GM18909 (cell line): ENCODE measurements around the gene LHX4.
A peak's percentile ranks its signal among the peaks of the same experiment; 100 is the strongest.
"Not testable (repeated sequence)": the region's sequence is repeated elsewhere in the genome, so short reads cannot be mapped to it uniquely, and the experiment has no call there.

Source experiments
- ATAC-seq: cut with Tn5 transposase; IDR thresholded peaks from one replicate; pipeline ENCODE4 v1.9.1; 2021; ENCODE audit warnings: mild to moderate bottlenecking; ENCODE audit not compliant: unreplicated experiment, poor library complexity

Gene LHX4

GRCh38 chr1:180196436-180197003, 33.5 kb upstream of the LHX4 start:
- no peak for ATAC-seq

- no peak for ATAC-seq
Observed at GRCh38 chr1:180197231-180197630, 32.8 kb upstream of the LHX4 start.

GRCh38 chr1:180198196-180198595, 31.9 kb upstream of the LHX4 start:
- ATAC-seq: no peak

DNA sequence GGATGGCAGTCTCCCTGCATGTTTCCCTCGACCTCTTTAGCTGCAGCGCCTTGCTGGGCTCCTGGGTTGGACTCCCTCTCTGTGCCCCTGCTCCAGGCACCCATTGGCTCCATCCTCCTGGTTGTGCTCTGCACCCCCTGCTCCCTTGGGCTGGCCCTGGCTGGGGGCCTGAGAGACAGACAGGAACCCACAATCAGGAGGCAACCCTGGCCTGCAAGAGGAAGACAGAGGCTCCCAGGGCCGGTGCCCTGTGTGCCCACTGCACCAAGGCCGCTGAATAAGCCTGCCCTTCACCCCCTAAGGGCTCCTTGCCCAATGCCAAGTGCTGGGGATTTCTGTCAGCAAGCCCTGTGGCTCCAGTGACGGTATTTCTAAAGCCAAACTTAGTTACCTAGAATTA, 31.5 kb upstream of the LHX4 start:
- ATAC-seq: no peak

DNA sequence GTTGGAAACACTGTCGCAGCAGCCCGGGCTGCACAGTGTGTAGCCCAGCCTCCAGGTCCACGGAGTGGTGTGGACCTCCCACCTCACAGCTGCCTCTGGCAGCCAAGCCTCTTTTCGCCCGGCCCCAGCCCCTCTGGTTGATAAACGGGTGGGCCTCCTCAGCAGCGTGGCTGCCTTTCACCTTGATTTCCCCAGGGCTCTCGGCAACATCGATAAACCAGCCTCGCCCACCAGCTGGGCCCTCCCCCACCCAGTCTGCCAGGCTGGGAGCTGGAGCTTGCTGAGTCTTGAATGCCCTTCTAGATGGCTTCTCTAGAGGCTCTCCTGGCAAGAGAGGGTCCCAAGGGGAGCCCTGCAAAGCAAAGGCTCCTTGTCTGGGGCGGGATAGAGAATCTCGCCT, 31.0 kb upstream of the LHX4 start:
- no peak for ATAC-seq

DNA sequence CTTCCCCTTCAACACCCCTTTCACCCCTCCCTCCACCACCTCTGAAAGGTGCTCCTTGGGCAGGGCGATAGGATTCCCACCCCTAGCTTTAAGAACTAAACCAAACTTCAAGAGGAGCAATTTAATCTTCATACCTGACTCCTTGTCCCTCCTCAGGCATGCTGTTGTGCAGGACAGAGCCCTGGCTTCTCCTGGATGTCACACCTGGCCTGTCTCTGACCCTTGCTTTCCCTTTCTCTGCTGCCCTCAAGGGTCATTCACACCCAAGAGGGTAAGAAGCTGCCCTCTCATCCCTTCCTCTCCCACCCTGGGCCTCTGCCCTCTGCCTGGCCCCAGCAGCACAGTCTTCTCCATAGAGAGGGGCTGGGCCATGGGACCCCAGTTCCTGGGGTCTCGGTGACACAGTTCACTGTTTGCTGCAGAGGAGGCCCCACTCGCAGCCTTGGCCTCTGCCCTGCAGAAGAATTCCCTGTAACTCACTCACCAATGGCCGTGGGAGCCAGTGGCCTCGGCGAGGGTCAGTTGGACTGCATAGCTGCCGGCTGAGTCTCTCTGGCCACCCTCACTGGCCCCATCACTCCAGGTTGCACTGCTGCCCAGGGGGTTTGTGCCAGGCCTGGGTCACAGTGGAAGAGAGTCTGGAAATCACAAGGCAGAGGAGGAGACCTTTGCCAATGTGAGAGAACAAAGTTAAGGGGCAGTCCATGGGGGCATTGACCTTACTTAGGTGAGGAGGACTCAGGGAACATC, 28.4 kb upstream of the LHX4 start:
- no peak for ATAC-seq

GRCh38 chr1:180202588-180202987, 27.5 kb upstream of the LHX4 start:
- ATAC-seq: not testable (repeated sequence)

GRCh38 chr1:180204231-180204630, 25.8 kb upstream of the LHX4 start:
- no peak for ATAC-seq

DNA sequence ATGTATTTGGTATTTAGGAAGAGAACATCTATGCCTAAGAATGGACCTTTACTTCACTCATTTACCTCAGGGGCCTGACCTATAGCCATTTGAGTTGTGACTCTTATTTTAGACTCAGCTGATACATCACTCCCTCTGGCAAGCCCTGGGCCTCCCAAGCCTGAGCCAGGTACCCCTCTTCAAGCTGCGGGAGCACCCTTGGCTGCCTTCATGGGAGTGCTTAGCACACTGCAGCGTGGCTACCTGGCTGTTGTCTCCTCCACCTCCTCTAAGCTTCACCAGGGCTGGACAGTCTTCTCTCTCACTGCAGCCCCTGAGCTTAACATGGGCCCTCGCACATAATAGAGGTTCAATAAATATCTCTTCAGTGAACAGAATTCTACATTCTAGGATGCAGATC, 23.5 kb upstream of the LHX4 start:
- ATAC-seq: no peak

DNA sequence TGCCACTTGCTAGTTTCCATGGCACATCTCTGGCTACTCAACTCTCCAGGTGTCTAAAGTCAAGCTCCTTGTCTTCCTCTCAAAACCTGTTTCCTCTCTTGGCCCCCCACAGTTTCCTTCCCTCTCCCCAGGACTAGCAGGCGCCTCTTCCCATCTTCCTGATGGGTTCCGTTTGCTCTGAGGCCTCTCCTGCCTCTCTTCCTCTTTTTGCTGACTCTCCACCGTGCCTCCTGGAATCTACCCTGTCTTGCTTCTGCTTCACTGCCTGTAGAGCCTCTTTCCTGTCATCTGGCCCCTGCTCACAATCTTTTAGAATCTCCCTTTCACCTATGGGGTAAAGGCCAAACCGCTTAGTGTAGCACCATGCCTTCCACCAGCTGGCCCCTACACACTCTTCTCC, 21.8 kb upstream of the LHX4 start:
- no peak for ATAC-seq

DNA sequence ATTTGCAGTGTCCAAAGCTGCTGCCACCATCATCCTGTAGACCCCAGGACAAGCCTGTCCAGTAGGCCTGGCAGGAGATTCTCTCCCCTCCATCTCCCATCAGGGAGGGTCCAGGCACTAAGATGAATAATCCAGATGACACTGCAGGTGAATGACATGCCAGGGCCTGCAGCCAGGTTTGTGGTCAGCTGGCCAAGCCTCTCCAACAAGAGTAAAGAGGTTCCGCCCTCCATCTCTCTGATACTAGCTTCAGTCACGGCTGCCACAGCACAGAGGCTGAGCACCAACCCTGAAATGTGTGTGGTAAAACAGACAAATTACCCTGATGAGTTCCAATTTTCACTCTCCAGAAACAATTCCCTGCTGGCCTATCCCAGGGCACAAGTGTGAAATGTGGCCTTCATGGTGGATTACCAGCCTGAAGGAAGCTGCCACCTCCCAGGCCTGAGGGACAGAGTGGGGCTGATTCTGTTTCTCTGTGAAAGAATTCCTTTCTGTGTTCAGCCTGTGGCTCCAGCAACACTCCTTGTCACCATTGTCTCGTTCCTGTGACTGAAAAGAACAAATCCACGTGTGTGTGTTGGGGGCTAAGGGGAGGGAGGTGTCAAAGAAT, 19.9 kb upstream of the LHX4 start:
- no peak for ATAC-seq

GRCh38 chr1:180211156-180211859, 18.8 kb upstream of the LHX4 start:
- no peak for ATAC-seq

DNA sequence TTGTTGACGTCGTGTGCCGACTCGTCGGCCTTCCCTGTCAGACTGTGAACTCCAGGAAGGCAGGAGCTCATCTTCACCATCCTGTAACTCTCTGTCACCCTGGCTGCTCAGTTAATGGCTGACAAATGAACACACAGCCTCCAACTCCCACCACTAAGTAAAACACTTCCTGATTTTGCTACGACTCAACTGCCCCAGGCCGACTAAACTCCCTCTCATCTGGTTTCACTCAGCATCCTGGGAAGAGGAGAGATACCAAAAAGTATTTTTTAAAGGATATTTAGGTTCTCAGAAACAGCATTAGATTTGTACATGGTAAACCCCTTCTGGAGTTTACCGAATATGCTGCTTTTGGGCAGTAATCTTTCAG, 18.2 kb upstream of the LHX4 start:
- no peak for ATAC-seq

- ATAC-seq: peak; percentile 42
Observed at GRCh38 chr1:180213401-180214170, 16.5 kb upstream of the LHX4 start.

DNA sequence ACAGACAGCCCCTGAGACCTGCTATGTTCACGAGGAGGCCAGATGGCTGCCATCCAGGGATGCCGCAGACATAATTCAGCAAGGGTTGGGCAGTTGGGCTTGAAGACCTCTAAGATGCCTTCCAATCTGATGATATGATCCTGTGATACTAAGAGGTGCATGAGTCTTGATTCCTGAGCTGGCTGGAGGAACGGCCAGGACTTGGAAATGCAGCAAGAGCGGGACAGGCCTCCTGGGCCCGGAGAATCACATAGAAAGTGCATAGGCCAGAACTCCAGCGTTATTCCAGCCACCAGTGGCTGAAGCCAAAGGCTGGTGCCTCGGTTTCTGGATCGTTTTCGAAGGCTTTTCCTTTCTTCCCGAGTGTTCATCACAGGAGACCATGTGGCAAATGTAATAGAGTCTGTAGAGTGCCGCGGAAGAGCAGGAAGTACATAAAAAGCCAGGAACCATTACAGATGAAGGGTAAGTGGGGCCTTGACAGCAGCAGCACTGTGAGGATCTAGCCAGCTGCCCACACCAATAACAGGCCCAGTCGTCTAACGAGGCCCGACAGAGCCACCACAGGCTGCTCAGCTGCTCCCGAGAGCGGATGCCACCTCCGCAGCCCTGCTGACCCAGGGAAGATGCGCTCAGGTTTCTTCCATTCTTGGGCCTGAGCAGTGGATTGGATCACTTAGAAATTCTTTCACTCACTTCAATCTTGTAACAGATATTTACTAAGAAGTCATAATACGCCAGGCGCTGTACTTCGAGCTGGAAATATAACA, 14.0 kb upstream of the LHX4 start:
- ATAC-seq: no peak

- ATAC-seq: no peak
Observed at GRCh38 chr1:180217006-180217405, 13.1 kb upstream of the LHX4 start.

DNA sequence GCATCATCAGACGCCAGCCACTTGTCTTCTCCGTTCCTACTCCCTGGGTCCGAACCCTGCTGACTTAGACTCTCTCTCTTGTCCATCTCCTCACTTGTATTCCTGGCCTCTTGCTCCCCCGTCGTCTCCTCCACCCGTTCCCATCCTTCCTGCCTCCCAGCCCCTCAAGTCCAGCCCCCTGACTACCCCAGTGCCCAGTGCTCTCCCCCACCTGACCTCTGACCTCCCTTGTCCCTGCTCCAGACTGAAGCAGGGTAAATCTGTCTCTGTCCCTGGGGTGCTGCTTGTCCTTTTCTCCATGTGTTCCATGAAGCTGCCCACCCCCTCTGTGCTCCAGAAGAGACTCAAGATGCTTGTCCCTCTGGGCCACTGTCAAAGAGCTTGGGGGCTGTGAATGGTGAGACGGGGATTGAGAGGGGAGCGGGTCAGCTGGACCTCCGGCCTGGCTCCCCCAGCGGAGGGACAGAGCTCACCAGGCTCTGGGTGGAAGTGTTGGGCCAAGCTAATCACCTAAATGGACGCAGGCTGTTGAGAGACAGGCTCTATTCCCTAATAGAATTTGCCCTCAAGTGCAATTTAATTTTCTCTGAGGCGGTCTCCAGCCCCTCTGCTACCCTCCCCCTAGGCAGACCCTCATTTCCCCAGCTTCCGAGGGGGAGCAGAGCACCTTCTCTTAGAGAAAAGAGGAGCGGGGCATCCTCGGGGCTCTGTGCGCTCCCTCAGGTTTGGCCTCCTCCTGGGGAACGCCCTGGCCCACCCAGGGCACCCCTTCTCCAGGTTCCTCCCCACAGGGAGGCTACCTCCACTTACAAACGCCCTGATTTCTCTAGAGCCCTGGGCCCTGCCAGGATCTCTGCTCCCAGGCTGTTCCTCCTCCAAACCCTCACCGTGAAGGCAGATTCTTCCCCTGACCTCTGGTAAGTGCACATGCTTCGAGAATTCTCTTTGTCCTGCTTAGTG, 11.0 kb upstream of the LHX4 start:
- ATAC-seq: no peak

DNA sequence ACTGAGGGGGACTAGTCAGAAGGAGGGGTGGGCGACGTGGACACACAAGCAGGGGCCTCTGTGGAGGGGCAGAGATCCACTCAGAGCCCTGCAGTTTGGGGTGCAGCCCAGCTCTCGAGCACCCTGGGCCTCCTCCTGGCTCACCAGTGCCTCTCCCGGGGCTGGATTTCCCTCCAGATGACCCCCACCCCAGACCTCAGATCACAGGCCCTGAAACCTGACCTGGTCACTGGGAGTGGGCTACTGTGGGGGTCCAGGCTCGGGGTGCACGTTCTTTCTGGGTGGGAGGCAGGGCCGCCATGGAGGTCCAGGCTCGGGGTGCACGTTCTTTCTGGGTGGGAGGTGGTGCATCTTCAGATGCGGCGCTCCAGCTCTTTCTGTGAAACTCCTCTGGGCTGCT, 10.3 kb upstream of the LHX4 start:
- ATAC-seq: no peak

GRCh38 chr1:180221462-180221861, 8.6 kb upstream of the LHX4 start:
- ATAC-seq: no peak
